ENCODE data around the gene IVNS1ABP.
A peak's percentile ranks its signal among the peaks of the same experiment; 100 is the strongest.

- TF ChIP-seq CTCF (IDR thresholded peaks at IDR 0.05) (no peak), POLR2AphosphoS5 (IDR thresholded peaks at IDR 0.05) (peak; percentile 33 to 54 (median 46)), POLR2A (IDR thresholded peaks at IDR 0.05) (no peak)
These were observed 645 bp downstream of the IVNS1ABP start for GRCh38 chr1:185316163-185317033.
